CD4-positive, alpha-beta T cell treated with Interleukin-4 for 1 hour (primary cell): ENCODE data around the gene PROSER3.
"Not testable (repeated sequence)": the region's sequence is repeated elsewhere in the genome, so short reads cannot be mapped to it uniquely, and the experiment has no call there.

Experiments used
- DNase-seq, 2 donors: peaks; one replicate each; pipeline ENCODE4 v3.0.0-alpha.2; 2020 to 2022

The PROSER3 gene

DNA sequence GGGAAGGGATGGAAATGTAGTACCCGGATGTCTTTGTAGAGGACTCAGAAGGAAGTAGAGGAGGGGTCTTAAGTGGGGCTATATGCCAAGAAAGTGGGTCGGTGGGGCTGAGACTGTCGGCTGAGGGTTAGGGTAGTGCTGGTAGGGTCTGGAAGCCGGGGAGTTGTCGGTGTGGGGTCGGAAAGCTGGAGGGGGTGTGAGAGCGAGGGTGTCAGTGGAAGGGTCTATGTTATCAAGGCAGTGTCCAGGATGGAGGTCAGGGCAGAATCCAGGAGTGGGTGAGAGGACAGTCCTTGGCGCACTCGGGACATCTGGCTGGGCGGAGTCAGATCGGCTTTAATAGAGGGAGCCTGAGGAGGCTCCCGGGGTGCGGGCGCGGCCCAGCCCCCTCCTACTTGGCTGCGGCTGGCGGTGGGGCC is 2.8 kb upstream of the PROSER3 start:
- no peak for DNase-seq

- DNase-seq: peak; percentile 59 to 71
Observed at GRCh38 chr19:35755550-35756376, 2.2 kb upstream of the PROSER3 start.

GRCh38 chr19:35756377-35757230 is 1.4 kb upstream of the PROSER3 start, which contains the start of gene HSPB6:
HSPB6 (minus strand) TSS chr19:35757029; CDS start chr19:35757008, 21 bp downstream.
- DNase-seq: no peak

DNA sequence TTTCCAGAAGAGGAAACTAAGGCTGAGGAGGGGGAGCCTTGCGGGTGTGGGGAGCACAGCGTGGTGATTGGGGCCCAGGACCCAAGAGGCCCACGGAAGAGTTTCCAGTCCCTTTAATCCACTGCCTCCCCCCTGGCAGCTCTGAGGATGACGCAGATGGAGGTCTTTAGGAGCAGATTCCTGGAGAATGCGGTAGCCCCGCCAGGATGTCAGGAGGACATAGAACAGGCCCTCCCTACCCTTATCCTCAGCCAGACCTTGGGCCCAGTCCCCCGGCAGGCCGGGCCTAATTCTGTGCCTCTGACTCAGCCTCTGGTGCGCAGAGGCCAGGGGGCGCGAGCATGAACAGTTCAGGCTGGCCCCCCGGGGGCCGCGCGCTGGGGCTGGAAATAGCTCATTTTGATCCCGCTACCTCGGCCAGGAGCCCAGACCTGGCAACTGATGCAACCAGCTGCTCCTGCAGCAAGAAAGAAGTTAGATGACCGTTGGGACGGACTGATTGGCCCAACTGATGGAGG is 686 bp upstream of the PROSER3 start:
- no peak for DNase-seq

DNA sequence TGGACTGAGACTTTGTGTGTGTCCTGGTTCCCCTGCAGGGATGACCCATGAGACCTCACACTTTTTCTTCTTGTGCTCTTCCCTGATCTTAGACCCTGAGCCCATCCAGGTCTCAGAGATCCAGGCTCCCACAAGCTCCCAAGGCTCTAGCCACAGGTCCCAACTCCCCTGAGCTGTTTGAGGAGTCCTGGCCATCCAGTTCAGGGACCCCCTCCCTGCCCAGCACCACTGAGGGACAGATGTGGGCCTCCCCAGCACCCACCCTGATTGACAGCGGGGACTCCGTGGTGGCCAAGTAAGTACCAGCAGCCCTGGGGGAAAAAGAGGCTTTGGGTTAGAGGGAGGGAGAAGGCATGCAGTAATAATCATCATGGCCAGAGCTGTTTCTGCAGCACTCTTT is 1.7 kb downstream of the PROSER3 start:
- no peak for DNase-seq

DNA sequence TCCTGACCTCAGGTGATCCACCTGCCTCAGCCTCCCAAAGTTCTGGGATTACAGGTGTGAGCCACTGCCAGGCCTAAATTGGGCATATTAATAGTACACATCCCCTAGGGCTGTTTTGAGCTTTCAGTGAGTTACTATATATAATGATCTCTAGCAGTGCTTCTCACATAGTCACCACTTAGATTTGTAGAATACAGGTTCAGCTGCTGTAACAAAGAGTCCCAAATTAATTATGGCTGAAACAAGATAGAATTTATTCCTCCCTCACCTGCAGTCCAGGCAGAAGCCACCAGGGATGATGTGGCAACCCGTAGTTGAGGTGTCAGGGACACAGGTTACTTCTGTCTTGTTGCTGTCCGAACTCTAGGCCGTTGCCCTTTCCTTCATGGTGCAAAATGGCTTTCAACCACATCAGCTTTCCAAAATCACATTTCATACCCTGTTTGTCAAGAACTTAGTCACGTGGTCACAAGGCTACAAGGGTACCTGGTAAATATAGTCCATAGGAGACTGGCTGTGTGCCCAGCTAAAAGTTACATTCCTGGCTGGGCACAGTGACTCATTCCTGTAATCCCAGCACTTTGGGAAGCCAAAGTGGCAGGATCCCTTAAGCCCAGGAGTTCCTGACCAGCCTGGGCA is 2.9 kb downstream of the PROSER3 start:
- no peak for DNase-seq

DNA sequence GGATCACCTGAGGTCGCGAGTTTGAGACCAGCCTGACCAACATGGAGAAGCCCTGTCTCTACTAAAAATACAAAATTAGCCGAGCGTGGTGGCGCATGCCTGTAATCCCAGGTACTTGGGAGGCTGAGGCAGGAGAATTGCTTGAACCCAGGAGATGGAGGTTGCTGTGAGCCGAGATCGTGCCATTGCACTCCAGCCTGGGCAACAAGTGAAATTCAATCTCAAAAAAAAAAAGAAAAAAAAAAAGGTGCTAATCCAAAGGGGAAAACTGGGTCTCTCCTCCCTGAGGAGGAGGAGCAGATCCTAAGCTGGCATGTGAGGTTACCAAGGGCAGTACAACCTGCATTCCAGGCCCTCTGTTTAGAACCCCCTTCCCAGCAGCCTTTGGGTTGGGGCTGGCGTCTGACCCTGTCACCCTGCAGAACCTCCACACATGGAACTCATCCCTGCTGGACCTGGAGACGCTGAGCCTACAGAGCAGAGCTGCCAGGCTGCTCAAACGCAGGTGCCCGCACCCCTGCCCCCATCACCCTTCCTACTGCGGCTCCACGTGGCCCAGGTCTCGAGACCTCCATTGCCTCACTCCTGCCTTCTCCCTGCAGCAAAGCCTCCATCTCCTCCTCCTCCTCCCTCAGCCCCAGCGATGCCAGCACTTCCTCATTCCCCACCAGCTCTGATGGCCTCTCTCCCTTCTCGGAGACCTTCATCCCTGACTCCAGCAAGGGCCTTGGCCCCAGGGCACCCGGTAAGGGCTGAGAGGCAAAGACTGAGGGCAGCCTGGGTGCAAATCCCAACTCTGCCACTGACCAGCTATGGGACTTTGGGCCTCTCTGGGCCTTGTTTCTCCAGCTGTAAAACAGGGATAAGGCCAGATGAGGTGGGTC is 6.7 kb downstream of the PROSER3 start:
- DNase-seq: no peak

GRCh38 chr19:35766571-35767104 is 8.7 kb downstream of the PROSER3 start:
- no peak for DNase-seq

GRCh38 chr19:35767288-35768081 is 9.5 kb downstream of the PROSER3 start:
- DNase-seq: no peak

GRCh38 chr19:35768082-35768421 is 10.1 kb downstream of the PROSER3 start:
- no peak for DNase-seq

GRCh38 chr19:35772362-35772761 is 14.4 kb downstream of the PROSER3 start:
- DNase-seq: not testable (repeated sequence)

- DNase-seq: no peak
Observed at GRCh38 chr19:35773020-35773806, 15.2 kb downstream of the PROSER3 start.

GRCh38 chr19:35774274-35775045 is 16.5 kb downstream of the PROSER3 start:
- no peak for DNase-seq

- DNase-seq: no peak
Observed at GRCh38 chr19:35775046-35775297, 17.0 kb downstream of the PROSER3 start.

- peak; percentile 98 to 99 for DNase-seq
Observed at GRCh38 chr19:35775298-35776101, 17.5 kb downstream of the PROSER3 start, which contains the start of gene ARHGAP33. ARHGAP33 (plus strand) TSS chr19:35775564; CDS start chr19:35775659, 95 bp downstream.

- DNase-seq: no peak
Observed at GRCh38 chr19:35776102-35776788, 18.3 kb downstream of the PROSER3 start.

- no peak for DNase-seq
Observed at GRCh38 chr19:35777086-35777841, 19.3 kb downstream of the PROSER3 start.
